ENCODE measurements around the gene ENAH. TPM values are rescaled to one million over a fixed set of nuclear protein-coding genes. Genes with fewer than 3 reads are reported as not detected.

ENAH gene
- total and polyA plus RNA-seq, 10 donors: 5.1 to 98.1 (median 44.8) TPM

GRCh38 chr1:225481738-225482137, 171.2 kb downstream of the ENAH start:
- no peak overlapping the region for H3K27ac ChIP-seq
- intact Hi-C loops (cut with DNase I; ENCODE audit: low total_unique reads): no loop called here
- H3K4me3 ChIP-seq: no peak overlapping the region
- H3K9me3 ChIP-seq: no peaks in the 10 kb centered on the region
- no peaks in the 10 kb centered on the region for H3K36me3 ChIP-seq
- 50 to 74% (median 59%) methylated on average over 6 of the region's 6 CpGs for WGBS, 5 donors
- TF ChIP-seq, protein P1, sequence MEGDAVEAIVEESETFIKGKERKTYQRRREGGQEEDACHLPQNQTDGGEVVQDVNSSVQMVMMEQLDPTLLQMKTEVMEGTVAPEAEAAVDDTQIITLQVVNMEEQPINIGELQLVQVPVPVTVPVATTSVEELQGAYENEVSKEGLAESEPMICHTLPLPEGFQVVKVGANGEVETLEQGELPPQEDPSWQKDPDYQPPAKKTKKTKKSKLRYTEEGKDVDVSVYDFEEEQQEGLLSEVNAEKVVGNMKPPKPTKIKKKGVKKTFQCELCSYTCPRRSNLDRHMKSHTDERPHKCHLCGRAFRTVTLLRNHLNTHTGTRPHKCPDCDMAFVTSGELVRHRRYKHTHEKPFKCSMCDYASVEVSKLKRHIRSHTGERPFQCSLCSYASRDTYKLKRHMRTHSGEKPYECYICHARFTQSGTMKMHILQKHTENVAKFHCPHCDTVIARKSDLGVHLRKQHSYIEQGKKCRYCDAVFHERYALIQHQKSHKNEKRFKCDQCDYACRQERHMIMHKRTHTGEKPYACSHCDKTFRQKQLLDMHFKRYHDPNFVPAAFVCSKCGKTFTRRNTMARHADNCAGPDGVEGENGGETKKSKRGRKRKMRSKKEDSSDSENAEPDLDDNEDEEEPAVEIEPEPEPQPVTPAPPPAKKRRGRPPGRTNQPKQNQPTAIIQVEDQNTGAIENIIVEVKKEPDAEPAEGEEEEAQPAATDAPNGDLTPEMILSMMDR (IDR thresholded peaks at IDR 0.05 in 8 of 11, conservative IDR thresholded peaks at IDR 0.05 in 3 of 11): no peak
- TF ChIP-seq POLR2A (IDR thresholded peaks at IDR 0.05) (no peak), POLR2AphosphoS5 (IDR thresholded peaks at IDR 0.05) (no peak)
- DNase-seq: no peak
- H3K27me3 ChIP-seq (replicated peaks in 1 of 7): no peaks in the 10 kb centered on the region
- H3K4me1 ChIP-seq: peaks cover 0 to 53% (median 18%) of the 10 kb centered on the region in 6 donors

DNA sequence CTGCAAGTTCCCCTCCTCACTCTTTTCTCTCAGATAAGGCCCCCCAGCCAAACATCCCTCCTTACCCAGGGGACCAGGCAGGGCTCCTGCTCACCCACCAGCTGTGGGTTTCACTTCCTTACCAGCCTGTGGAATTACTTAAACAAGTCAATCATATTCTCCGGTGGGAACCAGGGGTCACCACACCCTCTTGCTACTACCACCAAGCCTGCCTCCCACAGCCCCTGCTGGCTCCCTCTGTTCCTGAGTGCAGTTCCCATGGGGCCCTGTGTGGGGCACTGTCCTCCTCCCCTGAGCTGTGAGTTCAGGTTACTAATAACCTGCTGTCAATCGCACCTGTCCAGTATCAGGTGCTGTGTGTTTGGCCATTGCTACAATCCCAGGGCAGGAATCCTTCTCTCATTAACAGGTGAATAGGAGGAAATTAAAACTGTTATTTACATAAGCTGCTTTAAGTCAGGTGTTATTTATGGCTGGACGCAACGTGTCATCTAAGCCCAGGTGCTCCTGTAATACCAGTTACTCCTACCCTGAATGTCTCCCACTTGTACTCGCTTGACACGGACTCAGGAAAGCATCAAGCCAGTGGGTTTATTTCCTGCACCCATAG, 172.0 kb downstream of the ENAH start:
- Histone ChIP-seq H3K27me3 (replicated peaks in 1 of 7) (no peaks in the 10 kb centered on the region), H3K4me1 (peaks cover 0 to 57% (median 18%) of the 10 kb centered on the region in 6 donors), H3K4me3 (no peak overlapping the region), H3K9me3 (no peaks in the 10 kb centered on the region), H3K27ac (no peak overlapping the region), H3K36me3 (no peaks in the 10 kb centered on the region)
- TF ChIP-seq POLR2A (IDR thresholded peaks at IDR 0.05): no peak
- TF ChIP-seq, protein P1 (IDR thresholded peaks at IDR 0.05 in 8 of 11, conservative IDR thresholded peaks at IDR 0.05 in 3 of 11): peak; percentile 59 to 84 (median 72)
- peak in 1 of 3 donors; percentile 44 for TF ChIP-seq POLR2AphosphoS5 (IDR thresholded peaks at IDR 0.05)
- WGBS, 5 donors: 53 to 60% (median 56%) methylated on average over 6 of the region's 6 CpGs
- no peak for DNase-seq
- intact Hi-C loops (cut with DNase I; ENCODE audit: low total_unique reads): no loop called here

DNA sequence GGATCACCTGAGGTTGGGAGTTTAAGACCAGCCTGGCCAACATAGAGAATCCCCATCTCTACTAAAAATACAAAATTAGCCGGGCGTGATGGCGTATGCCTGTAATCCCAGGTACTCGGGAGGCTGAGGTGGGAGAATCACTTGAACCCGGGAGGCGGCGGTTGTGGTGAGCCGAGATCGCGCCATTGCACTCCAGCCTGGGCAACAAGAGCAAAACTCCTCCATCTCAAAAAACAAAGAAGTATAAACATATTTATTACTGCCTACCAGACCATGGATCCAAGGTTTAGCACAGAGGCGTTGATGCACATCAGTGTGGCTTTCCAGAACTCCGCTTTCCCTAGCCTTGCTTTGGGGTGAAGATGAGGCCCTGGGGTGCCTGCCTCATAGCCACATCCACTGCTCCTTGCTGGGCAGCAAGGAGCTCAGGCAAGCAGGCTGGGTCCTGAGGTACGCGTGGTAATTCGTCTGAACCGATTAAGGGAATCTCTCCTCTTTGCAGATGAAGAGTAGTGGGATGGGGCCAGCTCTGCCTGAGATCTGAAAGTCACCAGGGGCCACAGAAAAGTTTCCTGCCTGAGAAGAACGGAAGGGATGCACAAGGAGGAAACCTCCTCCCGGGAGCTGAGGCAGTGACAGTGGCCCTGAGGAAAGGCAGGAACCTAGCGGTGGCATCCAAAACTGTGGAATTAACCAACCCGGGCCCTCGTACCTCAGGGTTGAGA, 172.8 kb downstream of the ENAH start:
- no peak overlapping the region for H3K4me3 ChIP-seq
- no peaks in the 10 kb centered on the region for H3K36me3 ChIP-seq
- intact Hi-C loops (cut with DNase I; ENCODE audit: low total_unique reads): loop anchor here (5.0 kb wide), 2 partner anchors 302 to 367 kb away; no protein-coding TSS in a partner anchor
- TF ChIP-seq, protein P1 (IDR thresholded peaks at IDR 0.05 in 8 of 11, conservative IDR thresholded peaks at IDR 0.05 in 3 of 11): no peak
- no peak for TF ChIP-seq POLR2A (IDR thresholded peaks at IDR 0.05)
- TF ChIP-seq POLR2AphosphoS5 (IDR thresholded peaks at IDR 0.05): no peak
- H3K9me3 ChIP-seq: no peaks in the 10 kb centered on the region
- no peaks in the 10 kb centered on the region for H3K27me3 ChIP-seq (replicated peaks in 1 of 7)
- 80 to 86% (median 84%) methylated on average over 21 of the region's 21 CpGs for WGBS, 5 donors
- DNase-seq: no peak
- peaks cover 2 to 64% (median 22%) of the 10 kb centered on the region in 6 donors for H3K4me1 ChIP-seq
- H3K27ac ChIP-seq: no peak overlapping the region

- TF ChIP-seq POLR2A (IDR thresholded peaks at IDR 0.05): no peak
- TF ChIP-seq POLR2AphosphoS5 (IDR thresholded peaks at IDR 0.05): no peak
- TF ChIP-seq, protein P1 (IDR thresholded peaks at IDR 0.05 in 8 of 11, conservative IDR thresholded peaks at IDR 0.05 in 3 of 11): no peak
- no peaks in the 10 kb centered on the region for H3K27me3 ChIP-seq (replicated peaks in 1 of 7)
- DNase-seq: no peak
- 86 to 94% (median 89%) methylated on average over 9 of the region's 9 CpGs for WGBS, 5 donors
- no peaks in the 10 kb centered on the region for H3K9me3 ChIP-seq
- peaks cover 8 to 72% (median 29%) of the 10 kb centered on the region in 6 donors for H3K4me1 ChIP-seq
- H3K36me3 ChIP-seq: no peaks in the 10 kb centered on the region
- H3K27ac ChIP-seq: no peak overlapping the region
- no peak overlapping the region for H3K4me3 ChIP-seq
- intact Hi-C loops (cut with DNase I; ENCODE audit: low total_unique reads): loop anchor here (5.0 kb wide), 2 partner anchors 303 to 368 kb away; no protein-coding TSS in a partner anchor
These were observed 173.6 kb downstream of the ENAH start for GRCh38 chr1:225479341-225479740.
